Effector memory CD8-positive, alpha-beta T cell (primary cell): ENCODE data around the gene ALDH3B1.

ENCODE experiments used
- ATAC-seq: fragments of 150-1000 bp; cut with Tn5 transposase; replicated peaks from 2 replicates; pipeline ENCODE4 v1.10.0; 2021; ENCODE audit warnings: mild to moderate bottlenecking, moderate library complexity
- DNase-seq, 3 experiments: peaks; one replicate each; pipeline ENCODE4 v3.0.0; 2021
- H3K27ac Mint-ChIP-seq, 2 donors: one replicate each; pipeline ENCODE4 v1.8.0; 2022; ENCODE audit warnings: mild to moderate bottlenecking in 2 of 2, mixed read lengths in 2 of 2, moderate library complexity in 2 of 2
- H3K27me3 Mint-ChIP-seq, 2 donors: one replicate each; pipeline ENCODE4 v1.8.0; 2022; ENCODE audit warnings: mixed read lengths in 2 of 2
- H3K36me3 Mint-ChIP-seq: one replicate; pipeline ENCODE4 v1.8.0; 2022; ENCODE audit warnings: mild to moderate bottlenecking, moderate library complexity, mixed read lengths; ENCODE audit not compliant: insufficient read depth
- H3K4me1 Mint-ChIP-seq, 2 donors: one replicate each; pipeline ENCODE4 v1.8.0; 2022; ENCODE audit warnings: low read depth in 2 of 2, mixed read lengths in 2 of 2
- H3K4me3 Mint-ChIP-seq, 2 donors: one replicate each; pipeline ENCODE4 v1.8.0; 2022; ENCODE audit warnings: mild to moderate bottlenecking in 2 of 2, mixed read lengths in 2 of 2, moderate library complexity in 2 of 2
- H3K9me3 Mint-ChIP-seq, 2 donors: one replicate each; pipeline ENCODE4 v1.8.0; 2022; ENCODE audit warnings: mixed read lengths in 2 of 2

The ALDH3B1 gene

GRCh38 chr11:68042219-68043028, 32.3 kb downstream of the ALDH3B1 start:
- no peaks in the 10 kb centered on the region for H3K27me3 Mint-ChIP-seq
- peaks cover 17 to 26% of the 10 kb centered on the region in 2 donors for H3K4me1 Mint-ChIP-seq
- no peaks in the 10 kb centered on the region for H3K9me3 Mint-ChIP-seq
- ATAC-seq (no peak), DNase-seq (no peak)
- H3K27ac Mint-ChIP-seq: peak overlapping the region in 1 of 2 donors; percentile 98
- peak overlapping the region in 1 of 2 donors; percentile 96 for H3K4me3 Mint-ChIP-seq
- H3K36me3 Mint-ChIP-seq: peaks cover 25% of the 10 kb centered on the region

GRCh38 chr11:68043029-68043348, 32.9 kb downstream of the ALDH3B1 start:
- ATAC-seq (no peak), DNase-seq (no peak)
- no peak overlapping the region for H3K4me3 Mint-ChIP-seq
- peaks cover 15 to 23% of the 10 kb centered on the region in 2 donors for H3K4me1 Mint-ChIP-seq
- no peaks in the 10 kb centered on the region for H3K27me3 Mint-ChIP-seq
- H3K27ac Mint-ChIP-seq: no peak overlapping the region
- peaks cover 28% of the 10 kb centered on the region for H3K36me3 Mint-ChIP-seq
- no peaks in the 10 kb centered on the region for H3K9me3 Mint-ChIP-seq

DNA sequence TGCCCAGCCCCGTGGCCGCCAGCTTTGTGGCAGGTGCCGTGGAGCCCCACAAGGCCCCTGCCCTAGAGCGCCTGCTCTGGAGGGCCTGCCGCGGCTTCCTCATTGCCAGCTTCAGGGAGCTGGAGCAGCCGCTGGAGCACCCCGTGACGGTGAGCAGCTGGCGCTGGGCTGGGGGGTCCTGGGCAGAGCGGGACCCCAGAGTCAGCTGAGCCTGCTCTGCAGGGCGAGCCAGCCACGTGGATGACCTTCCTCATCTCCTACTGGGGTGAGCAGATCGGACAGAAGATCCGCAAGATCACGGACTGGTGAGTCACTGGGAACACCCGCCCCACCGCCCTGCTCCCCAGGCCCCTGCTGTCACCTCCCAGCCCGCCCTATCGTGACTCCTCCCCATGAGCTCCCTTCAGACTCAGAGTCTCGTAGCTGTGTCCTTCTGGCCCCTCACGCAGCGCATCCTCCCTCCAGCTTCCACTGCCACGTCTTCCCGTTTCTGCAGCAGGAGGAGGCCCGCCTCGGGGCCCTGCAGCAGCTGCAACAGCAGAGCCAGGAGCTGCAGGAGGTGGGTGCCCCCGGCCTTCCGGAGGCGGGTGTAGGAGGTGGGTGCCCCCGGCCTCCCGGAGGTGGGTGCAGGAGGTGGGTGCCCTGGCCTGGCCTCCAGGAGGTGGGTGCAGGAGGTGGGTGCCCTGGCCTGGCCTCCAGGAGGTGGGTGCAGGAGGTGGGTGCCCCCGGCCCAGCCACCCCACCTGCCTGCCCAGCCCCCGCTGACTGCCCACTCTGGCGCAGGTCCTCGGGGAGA, 33.4 kb downstream of the ALDH3B1 start:
- no peaks in the 10 kb centered on the region for H3K27me3 Mint-ChIP-seq
- peaks cover 15 to 23% of the 10 kb centered on the region in 2 donors for H3K4me1 Mint-ChIP-seq
- ATAC-seq: no peak
- H3K36me3 Mint-ChIP-seq: peaks cover 34% of the 10 kb centered on the region
- H3K4me3 Mint-ChIP-seq: no peak overlapping the region
- no peak for DNase-seq
- no peak overlapping the region for H3K27ac Mint-ChIP-seq
- no peaks in the 10 kb centered on the region for H3K9me3 Mint-ChIP-seq

GRCh38 chr11:68044145-68044813, 34.2 kb downstream of the ALDH3B1 start:
- no peaks in the 10 kb centered on the region for H3K9me3 Mint-ChIP-seq
- H3K36me3 Mint-ChIP-seq: peaks cover 36% of the 10 kb centered on the region
- ATAC-seq: no peak
- no peak for DNase-seq
- no peak overlapping the region for H3K27ac Mint-ChIP-seq
- no peaks in the 10 kb centered on the region for H3K27me3 Mint-ChIP-seq
- H3K4me3 Mint-ChIP-seq: no peak overlapping the region
- peaks cover 15 to 20% of the 10 kb centered on the region in 2 donors for H3K4me1 Mint-ChIP-seq

DNA sequence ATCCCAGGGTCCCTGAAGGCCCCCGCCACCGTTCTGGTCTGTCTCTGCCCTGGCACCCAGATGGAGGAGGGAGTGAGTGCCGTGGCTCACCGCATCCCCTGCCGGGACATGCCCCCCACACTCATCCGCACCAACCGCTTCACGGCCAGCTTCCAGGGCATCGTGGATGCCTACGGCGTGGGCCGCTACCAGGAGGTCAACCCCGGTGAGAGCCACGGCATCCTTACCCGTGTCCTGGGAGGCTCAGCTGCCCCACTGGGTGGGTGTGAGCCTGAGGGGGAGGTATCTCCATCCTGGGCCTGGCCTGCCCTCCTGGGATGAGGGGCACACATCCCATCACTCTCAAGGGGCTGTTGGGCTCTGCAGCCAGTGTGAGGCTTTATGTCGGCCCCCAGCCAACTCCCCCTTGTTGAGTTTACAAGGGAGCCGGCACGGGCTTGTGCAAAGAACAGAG, 34.8 kb downstream of the ALDH3B1 start:
- H3K27ac Mint-ChIP-seq: no peak overlapping the region
- no peak for ATAC-seq
- H3K36me3 Mint-ChIP-seq: peaks cover 36% of the 10 kb centered on the region
- DNase-seq: no peak
- no peaks in the 10 kb centered on the region for H3K27me3 Mint-ChIP-seq
- H3K4me3 Mint-ChIP-seq: no peak overlapping the region
- peaks cover 13 to 15% of the 10 kb centered on the region in 2 donors for H3K4me1 Mint-ChIP-seq
- H3K9me3 Mint-ChIP-seq: no peaks in the 10 kb centered on the region

GRCh38 chr11:68047437-68048290, 37.5 kb downstream of the ALDH3B1 start:
- ATAC-seq (no peak), DNase-seq (no peak)
- Mint-ChIP-seq H3K4me3 (no peak overlapping the region), H3K9me3 (no peaks in the 10 kb centered on the region), H3K4me1 (peaks cover 0 to 3% of the 10 kb centered on the region in 2 donors), H3K36me3 (peaks cover 47% of the 10 kb centered on the region), H3K27me3 (no peaks in the 10 kb centered on the region), H3K27ac (peak overlapping the region in 1 of 2 donors; percentile 83)

DNA sequence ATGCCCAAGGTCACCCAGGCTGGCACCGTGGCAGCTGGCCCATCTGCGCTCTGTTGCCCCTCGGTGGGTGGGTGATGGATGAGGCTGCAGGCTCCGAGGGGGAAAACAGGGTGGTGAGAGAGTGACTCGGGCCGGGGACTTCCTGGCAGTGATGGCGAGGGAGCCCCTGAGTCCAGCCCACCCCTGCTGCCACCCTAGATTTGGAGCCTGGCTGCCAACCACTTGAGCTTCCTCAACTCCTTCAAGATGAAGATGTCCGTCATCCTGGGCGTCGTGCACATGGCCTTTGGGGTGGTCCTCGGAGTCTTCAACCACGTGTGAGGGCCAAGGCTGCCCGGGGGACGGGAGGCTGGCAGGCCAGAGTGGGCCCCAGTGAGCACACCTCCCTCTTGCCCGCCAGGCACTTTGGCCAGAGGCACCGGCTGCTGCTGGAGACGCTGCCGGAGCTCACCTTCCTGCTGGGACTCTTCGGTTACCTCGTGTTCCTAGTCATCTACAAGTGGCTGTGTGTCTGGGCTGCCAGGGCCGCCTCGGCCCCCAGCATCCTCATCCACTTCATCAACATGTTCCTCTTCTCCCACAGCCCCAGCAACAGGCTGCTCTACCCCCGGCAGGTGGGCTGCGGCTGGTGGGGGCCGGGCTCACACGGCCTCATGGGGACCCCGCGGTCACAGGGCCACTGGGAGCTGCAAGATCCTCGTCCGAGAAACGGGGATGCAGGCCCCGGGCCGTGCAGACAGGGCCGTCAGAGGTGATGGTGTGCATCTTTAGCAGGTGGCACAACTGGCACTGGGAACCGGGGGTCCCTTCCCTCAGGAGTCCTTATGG, 38.8 kb downstream of the ALDH3B1 start:
- DNase-seq: no peak
- no peak overlapping the region for H3K27ac Mint-ChIP-seq
- peaks cover 48% of the 10 kb centered on the region for H3K36me3 Mint-ChIP-seq
- no peak overlapping the region for H3K4me3 Mint-ChIP-seq
- H3K4me1 Mint-ChIP-seq: peaks cover 0 to 3% of the 10 kb centered on the region in 2 donors
- no peak for ATAC-seq
- no peaks in the 10 kb centered on the region for H3K27me3 Mint-ChIP-seq
- no peaks in the 10 kb centered on the region for H3K9me3 Mint-ChIP-seq

DNA sequence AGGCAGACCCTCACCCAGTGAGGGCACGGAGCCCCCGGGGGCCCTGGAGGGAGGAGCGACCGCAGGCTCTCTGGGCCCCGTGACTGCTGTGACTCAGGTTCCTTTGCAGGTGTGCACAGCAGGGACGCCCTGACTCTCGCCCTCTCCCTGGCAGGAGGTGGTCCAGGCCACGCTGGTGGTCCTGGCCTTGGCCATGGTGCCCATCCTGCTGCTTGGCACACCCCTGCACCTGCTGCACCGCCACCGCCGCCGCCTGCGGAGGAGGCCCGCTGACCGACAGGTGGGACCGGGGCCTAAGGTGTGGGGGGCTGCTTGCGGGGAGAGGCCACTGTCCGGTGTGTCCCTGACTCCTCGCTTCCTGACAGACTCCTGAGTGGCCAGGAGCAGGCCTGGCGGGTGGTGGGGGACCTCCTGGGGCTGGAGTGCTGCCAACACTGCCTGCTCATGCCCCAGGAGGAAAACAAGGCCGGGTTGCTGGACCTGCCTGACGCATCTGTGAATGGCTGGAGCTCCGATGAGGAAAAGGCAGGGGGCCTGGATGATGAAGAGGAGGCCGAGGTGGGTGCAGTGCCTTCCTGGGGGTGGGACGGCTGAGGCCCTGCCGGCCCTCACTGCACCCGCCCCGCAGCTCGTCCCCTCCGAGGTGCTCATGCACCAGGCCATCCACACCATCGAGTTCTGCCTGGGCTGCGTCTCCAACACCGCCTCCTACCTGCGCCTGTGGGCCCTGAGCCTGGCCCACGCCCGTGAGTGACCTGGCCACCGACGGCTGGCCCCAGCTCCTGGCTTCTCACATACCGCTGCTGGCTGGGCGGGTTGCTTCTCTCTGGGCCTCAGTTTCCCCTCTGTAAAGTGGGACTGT, 39.6 kb downstream of the ALDH3B1 start:
- no peak overlapping the region for H3K4me3 Mint-ChIP-seq
- H3K4me1 Mint-ChIP-seq: no peaks in the 10 kb centered on the region
- no peak overlapping the region for H3K27ac Mint-ChIP-seq
- no peaks in the 10 kb centered on the region for H3K9me3 Mint-ChIP-seq
- DNase-seq (no peak), ATAC-seq (no peak)
- H3K27me3 Mint-ChIP-seq: no peaks in the 10 kb centered on the region
- H3K36me3 Mint-ChIP-seq: peaks cover 45% of the 10 kb centered on the region

- no peak overlapping the region for H3K27ac Mint-ChIP-seq
- H3K27me3 Mint-ChIP-seq: no peaks in the 10 kb centered on the region
- ATAC-seq (no peak), DNase-seq (no peak)
- H3K4me3 Mint-ChIP-seq: no peak overlapping the region
- peaks cover 44% of the 10 kb centered on the region for H3K36me3 Mint-ChIP-seq
- H3K4me1 Mint-ChIP-seq: no peaks in the 10 kb centered on the region
- no peaks in the 10 kb centered on the region for H3K9me3 Mint-ChIP-seq
Measured at GRCh38 chr11:68050371-68050841, 40.3 kb downstream of the ALDH3B1 start.

GRCh38 chr11:68051191-68052136, 41.3 kb downstream of the ALDH3B1 start:
- Mint-ChIP-seq H3K4me1 (no peaks in the 10 kb centered on the region), H3K9me3 (no peaks in the 10 kb centered on the region), H3K27me3 (no peaks in the 10 kb centered on the region), H3K27ac (peak overlapping the region; percentile 18 to 59), H3K36me3 (peaks cover 39% of the 10 kb centered on the region), H3K4me3 (no peak overlapping the region)
- ATAC-seq (no peak), DNase-seq (no peak)
